H1 (cell line): ENCODE results near the gene DENND2A. TPM values are rescaled to one million over a fixed set of nuclear protein-coding genes. Genes with fewer than 3 reads are reported as not detected.

Source experiments
- CTCF ChIA-PET: fragments of 300-600 bp; sonication (Branson Sonifier 250); formaldehyde crosslinking; loops from one replicate; lab custom pipeline; 2021; ENCODE audit not compliant: partially characterized antibody; lab: Charles Lee
- POLR2A ChIA-PET: fragments of 300-600 bp; sonication (Branson Sonifier 250); formaldehyde crosslinking; loops from one replicate; lab custom pipeline; 2021; ENCODE audit warnings: inconsistent platforms; ENCODE audit not compliant: partially characterized antibody; lab: Charles Lee
- DNase-seq, 2 experiments: peaks; one replicate each; pipeline versions ENCODE4 v3.0.0 to v3.0.0-alpha.2; 2010 to 2022; ENCODE audit warnings: low spot score in 2 of 2, low read depth in 1 of 2, mixed read lengths in 1 of 2
- FAIRE-seq: peaks from 2 replicates; lab custom pipeline; 2011; peaks lifted over from hg19 to GRCh38; lab: Jason Lieb, UNC
- H2AFZ ChIP-seq: 2 replicates; pipeline ENCODE4 v1.8.1; 2012; ENCODE audit warnings: low read length, inconsistent platforms
- H2AK5ac ChIP-seq: 2 replicates; pipeline ENCODE4 v1.6.1; 2013; ENCODE audit warnings: low read depth, low read length
- H2BK120ac ChIP-seq: replicated peaks from 2 replicates; pipeline ENCODE3; 2013; ENCODE audit warnings: low read depth, low read length, inconsistent platforms
- H2BK12ac ChIP-seq: 2 replicates; pipeline ENCODE4 v1.6.1; 2013; ENCODE audit warnings: low read depth, low read length
- H2BK15ac ChIP-seq: 2 replicates; pipeline ENCODE4 v1.6.1; 2013; ENCODE audit warnings: low read length
- H2BK20ac ChIP-seq: 2 replicates; pipeline ENCODE4 v1.6.1; 2013; ENCODE audit warnings: low read length
- H2BK5ac ChIP-seq: 2 replicates; pipeline ENCODE4 v1.6.1; 2013; ENCODE audit warnings: low read depth, low read length
- H3K14ac ChIP-seq: 2 replicates; pipeline ENCODE4 v1.6.1; 2013; ENCODE audit warnings: inconsistent platforms; ENCODE audit not compliant: insufficient read length
- H3K18ac ChIP-seq: 2 replicates; pipeline ENCODE4 v1.6.1; 2013; ENCODE audit warnings: low read length; ENCODE audit errors: extremely low read depth
- H3K23ac ChIP-seq: 2 replicates; pipeline ENCODE4 v1.6.1; 2013; ENCODE audit warnings: inconsistent platforms; ENCODE audit not compliant: insufficient read length
- H3K23me2 ChIP-seq: 2 replicates; pipeline ENCODE4 v1.6.1; 2013; ENCODE audit warnings: low read depth, low read length
- H3K27ac ChIP-seq: 2 replicates; pipeline ENCODE4 v1.6.1; 2011; ENCODE audit warnings: low read depth, low read length, inconsistent platforms
- H3K27me3 ChIP-seq, 4 experiments: replicated peaks in 1 of 4; 1 replicate in 1 of 4; 2 replicates in 3 of 4; pipeline versions ENCODE4 v1.6.1 to v1.8.1; 2011 to 2013; ENCODE audit warnings: low read length in 3 of 4, mild to moderate bottlenecking in 3 of 4, inconsistent platforms in 2 of 4, mixed read lengths in 2 of 4, moderate library complexity in 1 of 4; ENCODE audit not compliant: control insufficient read depth in 3 of 4, insufficient read depth in 3 of 4; ENCODE audit errors: extremely low read depth in 1 of 4
- H3K36me3 ChIP-seq, 4 experiments: 2 replicates each; pipeline versions ENCODE4 v1.6.1 to v1.8.1; 2011 to 2013; ENCODE audit warnings: mild to moderate bottlenecking in 4 of 4, low read length in 3 of 4, moderate library complexity in 2 of 4, control low read depth in 1 of 4, inconsistent platforms in 1 of 4; ENCODE audit not compliant: insufficient read depth in 4 of 4, control insufficient read depth in 2 of 4
- H3K4ac ChIP-seq: replicated peaks from 2 replicates; pipeline ENCODE3; 2013; ENCODE audit warnings: low read length, low read depth, mixed read lengths, inconsistent platforms; ENCODE audit not compliant: insufficient read length
- H3K4me1 ChIP-seq, 4 experiments: replicated peaks in 1 of 4; 1 replicate in 1 of 4; 2 replicates in 3 of 4; pipeline versions ENCODE4 v1.6.1 to v1.8.1; 2011 to 2013; ENCODE audit warnings: low read length in 3 of 4, inconsistent platforms in 2 of 4, mixed read lengths in 1 of 4; ENCODE audit not compliant: insufficient read depth in 4 of 4, control insufficient read depth in 3 of 4
- H3K4me2 ChIP-seq, 2 experiments: 2 replicates each; pipeline versions ENCODE4 v1.6.1 to v1.8.1; 2011 to 2013; ENCODE audit warnings: low read depth in 2 of 2, low read length in 2 of 2, control low read depth in 1 of 2, inconsistent platforms in 1 of 2, mild to moderate bottlenecking in 1 of 2; ENCODE audit not compliant: insufficient read depth in 1 of 2
- H3K4me3 ChIP-seq, 4 experiments: fragments of 200-600, 300-600 bp in 1 of 4; sonication (generic), shearing (Covaris generic), sonication (Bioruptor Twin) in 1 of 4; 2 replicates each; pipeline versions ENCODE4 v1.5.1 to v1.8.1; 2011 to 2016; ENCODE audit warnings: low read length in 4 of 4, low read depth in 3 of 4, control low read depth in 2 of 4, inconsistent platforms in 2 of 4, mild to moderate bottlenecking in 2 of 4, mixed read lengths in 1 of 4, moderate library complexity in 1 of 4; ENCODE audit not compliant: insufficient read depth in 2 of 4; ENCODE audit errors: extremely low read depth in 1 of 4
- H3K56ac ChIP-seq: replicated peaks from 2 replicates; pipeline ENCODE3; 2013; ENCODE audit warnings: low read depth, mild to moderate bottlenecking, mixed read lengths, low read length, inconsistent platforms; ENCODE audit not compliant: insufficient read length
- H3K79me1 ChIP-seq: 2 replicates; pipeline ENCODE4 v1.6.1; 2013; ENCODE audit warnings: low read depth, low read length, control low read depth
- H3K79me2 ChIP-seq, 2 experiments: 2 replicates each; pipeline versions ENCODE4 v1.6.1 to v1.8.1; 2012 to 2013; ENCODE audit warnings: low read length in 2 of 2, mild to moderate bottlenecking in 2 of 2, inconsistent platforms in 1 of 2; ENCODE audit not compliant: insufficient read depth in 2 of 2, control insufficient read depth in 1 of 2
- H3K9ac ChIP-seq, 4 experiments: replicated peaks in 1 of 4; 1 replicate in 1 of 4; 2 replicates in 3 of 4; pipeline versions ENCODE4 v1.6.1 to v1.8.1; 2011 to 2013; ENCODE audit warnings: low read depth in 3 of 4, low read length in 3 of 4, control low read depth in 2 of 4, mild to moderate bottlenecking in 2 of 4, moderate library complexity in 2 of 4, inconsistent platforms in 1 of 4; ENCODE audit errors: extremely low read depth in 1 of 4
- H3K9me3 ChIP-seq, 2 experiments: 2 replicates each; pipeline versions ENCODE4 v1.6.1 to v1.8.1; 2012 to 2013; ENCODE audit warnings: mild to moderate bottlenecking in 2 of 2, moderate library complexity in 2 of 2, control low read depth in 1 of 2, inconsistent platforms in 1 of 2, low read depth in 1 of 2, low read length in 1 of 2, mixed read lengths in 1 of 2; ENCODE audit not compliant: insufficient read depth in 2 of 2
- H4K20me1 ChIP-seq, 2 experiments: replicated peaks in 1 of 2; 2 replicates each; pipeline versions ENCODE3 to v1.8.1; 2011 to 2013; ENCODE audit warnings: inconsistent platforms in 2 of 2, low read length in 2 of 2, mild to moderate bottlenecking in 1 of 2; ENCODE audit not compliant: insufficient read depth in 2 of 2, control insufficient read depth in 1 of 2
- H4K5ac ChIP-seq: 2 replicates; pipeline ENCODE4 v1.6.1; 2013; ENCODE audit warnings: low read length, low read depth, mixed read lengths, inconsistent platforms; ENCODE audit not compliant: insufficient read length
- H4K8ac ChIP-seq: 2 replicates; pipeline ENCODE4 v1.8.0; 2013; ENCODE audit warnings: mild to moderate bottlenecking, moderate library complexity, low read length, inconsistent platforms; ENCODE audit not compliant: insufficient read depth; ENCODE audit errors: extremely low read depth
- H4K91ac ChIP-seq: replicated peaks from 2 replicates; pipeline ENCODE3; 2013; ENCODE audit warnings: low read length, mixed read lengths, inconsistent platforms; ENCODE audit not compliant: insufficient read length
- CTBP2 ChIP-seq: IDR thresholded peaks from 2 replicates; pipeline ENCODE4 v1.7.0; 2011; ENCODE audit warnings: borderline replicate concordance, mild to moderate bottlenecking, moderate library complexity, mixed read lengths, low read length; ENCODE audit not compliant: insufficient read depth, insufficient read length
- JUND ChIP-seq: IDR thresholded peaks from 2 replicates; pipeline ENCODE4 v1.6.1; 2011; ENCODE audit warnings: mild to moderate bottlenecking, improper control_type of control experiment, low read length
- KDM5A ChIP-seq: fragments of 200-600 bp; IDR thresholded peaks from 2 replicates; pipeline ENCODE4 v1.7.1; 2012; ENCODE audit warnings: mild to moderate bottlenecking, low read length, inconsistent platforms, mixed read lengths
- POLR2A ChIP-seq, 2 experiments: IDR thresholded peaks; 1 replicate in 1 of 2; 2 replicates in 1 of 2; pipeline ENCODE4 v1.6.1; 2011; ENCODE audit warnings: low read depth in 2 of 2, low read length in 2 of 2, mild to moderate bottlenecking in 2 of 2; ENCODE audit errors: control extremely low read depth in 1 of 2
- POLR2AphosphoS5 ChIP-seq: IDR thresholded peaks from 2 replicates; pipeline ENCODE4 v1.6.1; 2011; ENCODE audit warnings: low read depth, low read length
- RXRA ChIP-seq: IDR thresholded peaks from 2 replicates; pipeline ENCODE4 v1.6.1; 2011; ENCODE audit warnings: low read depth, mild to moderate bottlenecking, low read length, moderate library complexity; ENCODE audit not compliant: insufficient read depth
- SIX5 ChIP-seq: IDR thresholded peaks from 2 replicates; pipeline ENCODE4 v1.6.1; 2011; ENCODE audit warnings: mild to moderate bottlenecking, low read depth, low read length
- TBP ChIP-seq: IDR thresholded peaks from 2 replicates; pipeline ENCODE4 v1.6.1; 2011; ENCODE audit warnings: low read depth, low read length, improper control_type of control experiment
- WGBS, 2 experiments: shearing (Covaris generic) in 1 of 2; methylation state at CpG; one replicate each; pipeline versions ENCODE4 v1.1.6 to v1.1.7; 2013 to 2015; ENCODE audit warnings: low lambda C conversion rate in 2 of 2, mixed read lengths in 2 of 2, inconsistent platforms in 1 of 2, low coverage in 1 of 2, missing lambda C conversion rate in 1 of 2; ENCODE audit not compliant: insufficient replicate concordance in 2 of 2, insufficient coverage in 1 of 2, insufficient read length in 1 of 2; ENCODE audit errors: extremely low coverage in 1 of 2, missing lambda C conversion rate in 1 of 2; 5-methylcytosine and 5-hydroxymethylcytosine counted together
- polyA plus RNA-seq, 7 experiments: library from polyadenylated mRNA; depleted of rRNA in 3 of 7; stranded (reverse) in 5 of 7; unstranded in 2 of 7; fragments of >200 nt in 5 of 7; fragments of 200-250 nt in 2 of 7; gene quantifications; 1 replicate in 5 of 7; 2 replicates in 1 of 7; 4 replicates in 1 of 7; pipeline versions ENCODE4 v1.2.1 to v1.2.3, GENCODE V29; 2011 to 2013; ENCODE audit warnings: missing spikeins in 2 of 7, mixed read lengths in 2 of 7
- total RNA-seq: library from RNA; stranded (reverse); fragmentation: NEBNext Ultra II Directional; extraction: Animal tissue kit (Norgen Biotek cat#: 25700); gene quantifications from 2 replicates; pipeline ENCODE4 v1.2.1, GENCODE V29; 2021

DENND2A gene
- total and polyA plus RNA-seq, 2 of the 8 experiments (the other 6 are each of a cell fraction or from before 2014, with no cell fraction given) = 5.0 to 13.0 TPM

DNA sequence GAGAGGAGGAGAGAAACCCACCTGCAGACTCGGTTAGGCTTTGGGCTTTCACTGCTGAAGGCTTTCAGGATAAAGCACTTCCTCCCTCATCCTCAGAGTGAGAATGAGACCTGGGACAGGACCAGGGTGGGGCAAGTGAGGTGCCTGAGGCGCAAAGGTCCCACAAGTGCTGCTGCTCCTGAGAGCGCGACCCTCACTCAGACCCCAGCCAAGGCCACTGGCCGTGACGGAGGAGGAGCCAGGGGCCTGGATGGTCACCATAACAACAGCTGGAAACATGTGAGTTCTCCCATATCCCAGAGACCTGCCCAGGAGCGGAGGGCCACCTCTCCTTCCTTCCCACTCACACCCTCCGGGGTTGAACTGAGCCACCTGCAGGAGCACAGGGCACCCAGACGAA lies 114.4 kb downstream of the DENND2A start:
- Histone ChIP-seq H2AK5ac (no peak overlapping the region), H3K27ac (no peak overlapping the region), H2BK5ac (peak overlapping the region; percentile 35; the same call in 1 of the 2 replicates), H3K9ac (no peak overlapping the region), H2BK120ac (no peak overlapping the region), H3K4me1 (peaks cover 0 to 3% (median 0%) of the 10 kb centered on the region in 4 experiments; a peak in 2 of 7 replicates), H3K4me2 (no peak overlapping the region), H3K4me3 (no peak overlapping the region), H2BK12ac (0 out of 2 replicates have a peak overlapping the region, but pooled peaks have one; percentile 43), H3K23ac (no peak overlapping the region), H3K4ac (no peak overlapping the region), H3K79me2 (no peaks in the 10 kb centered on the region), H2BK15ac (peak overlapping the region; percentile 72; the same call in 1 of the 2 replicates), H4K8ac (peak overlapping the region; percentile 39; the same call in 1 of the 2 replicates), H3K9me3 (no peaks in the 10 kb centered on the region), H3K27me3 (no peaks in the 10 kb centered on the region), H4K91ac (peak overlapping the region; percentile 23), H2AFZ (no peak overlapping the region), H3K79me1 (no peaks in the 10 kb centered on the region), H2BK20ac (no peak overlapping the region), H3K36me3 (no peaks in the 10 kb centered on the region), H4K5ac (no peak overlapping the region), H3K14ac (no peak overlapping the region), H3K23me2 (no peaks in the 10 kb centered on the region), H3K18ac (no peak overlapping the region; the same call in 1 of the 2 replicates), H3K56ac (no peak overlapping the region), H4K20me1 (no peaks in the 10 kb centered on the region)
- ChIA-PET POLR2A (interaction anchor here (1.1 to 1.8 kb wide), 4 partner anchors 9 to 48 kb away, joined by 4 to 7 read pairs (median 4); no protein-coding TSS in a partner anchor), CTCF (interaction anchor here (0.8 to 4.3 kb wide), 13 partner anchors 10 to 133 kb away, joined by 3 to 23 read pairs (median 4); no protein-coding TSS in a partner anchor)
- no peak for TF ChIP-seq CTBP2
- no peak for TF ChIP-seq POLR2A (IDR thresholded peaks at IDR 0.05; ENCODE audit: control extremely low read depth in 1 of 2, low read depth in 2 of 2, low read length in 2 of 2)
- no peak for TF ChIP-seq RXRA
- TF ChIP-seq SIX5 = no peak
- no peak for TF ChIP-seq TBP
- TF ChIP-seq JUND = no peak
- TF ChIP-seq KDM5A = no peak
- no peak for TF ChIP-seq POLR2AphosphoS5
- FAIRE-seq (no peak), DNase-seq (no peak)
- WGBS, 2 experiments = 91% methylated on average over 9 of the region's 9 CpGs; no CpG with 5 or more reads in 1 of the 2 experiments
